CD4-positive, alpha-beta T cell treated with Interleukin-15 for 1 hour (primary cell): Measurements from ENCODE around the gene RAD54L.
"Not testable (repeated sequence)": the region's sequence is repeated elsewhere in the genome, so short reads cannot be mapped to it uniquely, and the experiment has no call there.

Experiments used
- DNase-seq: peaks from one replicate; pipeline ENCODE4 v3.0.0-alpha.2; 2020

The RAD54L gene

DNA sequence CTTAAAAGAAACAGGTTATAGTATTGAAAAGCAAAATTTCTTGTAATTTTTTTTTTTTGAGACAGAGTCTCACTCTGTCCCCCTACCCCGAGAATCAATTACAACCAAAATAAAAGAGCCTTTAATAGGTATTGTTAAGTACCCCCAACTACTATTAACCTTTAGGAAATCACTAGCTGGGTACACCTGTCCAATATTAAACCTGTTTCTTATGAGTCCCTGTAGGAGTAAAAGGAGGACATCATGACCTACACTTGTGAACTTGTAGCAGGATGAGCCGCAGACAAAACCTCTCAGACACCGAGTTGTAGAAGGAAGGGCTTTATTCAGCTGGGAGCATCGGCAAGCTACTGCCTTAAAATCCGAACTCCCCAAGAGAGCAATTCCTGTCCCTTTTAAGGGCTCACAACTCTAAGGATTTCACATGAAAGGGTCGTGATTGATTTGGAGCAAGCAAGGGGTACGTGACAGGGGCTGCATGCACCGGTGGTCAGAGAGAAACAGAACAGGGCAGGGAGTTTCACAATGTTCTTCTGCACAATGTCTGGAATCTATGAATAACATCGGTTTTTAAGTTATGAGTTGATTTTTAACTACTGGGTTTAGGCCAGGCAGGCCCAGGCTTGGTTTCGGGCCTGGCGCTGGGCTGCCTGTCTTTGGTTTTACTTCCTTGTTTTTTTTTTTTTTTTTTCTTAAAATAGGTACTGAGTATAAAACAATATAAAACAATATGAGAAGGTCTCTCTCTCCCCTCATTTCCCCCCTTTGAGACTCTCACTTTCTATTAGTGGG lies 77.9 kb downstream of the RAD54L start:
- not testable (repeated sequence) for DNase-seq
